Astrocyte (in vitro differentiated cells and primary cell): ENCODE data around the gene PRX.

Source experiments
- CTCF ChIP-seq: IDR thresholded peaks from 2 replicates; pipeline ENCODE4 v1.5.1; 2011; ENCODE audit warnings: low read depth, mild to moderate bottlenecking, inconsistent platforms, low read length, moderate library complexity; ENCODE audit not compliant: insufficient read depth
- EZH2 ChIP-seq: IDR thresholded peaks from 2 replicates; pipeline ENCODE4 v1.6.1; 2012; ENCODE audit warnings: mild to moderate bottlenecking, low read length, inconsistent platforms; ENCODE audit not compliant: insufficient read depth

- TF ChIP-seq CTCF = no peak
- no peak for TF ChIP-seq EZH2
These were observed 1.9 kb downstream of the PRX start for GRCh38 chr19:40411125-40411842.
